ENCODE results near the gene VAV2.

VAV2 gene

DNA sequence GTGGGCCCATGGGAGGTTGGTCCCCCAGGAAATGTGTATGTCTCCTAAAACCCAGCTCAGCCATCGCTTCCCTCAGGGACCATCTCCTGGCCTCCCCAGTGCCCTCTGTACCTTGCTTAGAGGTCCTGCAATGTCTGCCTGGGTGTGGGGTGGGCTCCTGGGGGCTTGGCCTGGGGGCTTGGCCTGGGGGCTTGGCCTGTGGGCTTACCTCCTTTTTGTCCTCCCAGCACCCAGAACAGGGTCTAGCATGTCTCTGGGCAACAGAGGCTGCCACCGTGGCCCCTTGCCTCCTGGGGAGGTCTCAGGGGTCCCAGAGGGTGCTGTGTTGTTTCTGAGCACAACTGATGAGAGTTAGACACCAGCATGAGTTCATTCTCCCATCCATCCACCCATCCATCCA lies 10.7 kb upstream of the VAV2 start:
- WGBS (ENCODE audit: extremely low coverage, insufficient coverage, low lambda C conversion rate), result no CpG with 5 or more reads among the region's 2 CpGs
- Histone ChIP-seq H4K8ac (ENCODE audit: low read depth, low read length) (no peak overlapping the region), H3K4me1 (ENCODE audit: control insufficient read depth, low read depth, low read length) (no peaks in the 10 kb centered on the region), H3K56ac (ENCODE audit: low read length) (no peak overlapping the region), H3K36me3 (ENCODE audit: control insufficient read depth, insufficient read depth, low read length) (no peaks in the 10 kb centered on the region), H3K9ac (ENCODE audit: low read length) (no peak overlapping the region), H3K4me3 (ENCODE audit: low read length) (no peak overlapping the region), H3K79me2 (ENCODE audit: control insufficient read depth, insufficient read depth, low read length) (no peaks in the 10 kb centered on the region), H3K27ac (ENCODE audit: low read depth, low read length) (no peak overlapping the region), H3K23ac (ENCODE audit: low read length) (no peak overlapping the region), H3K4me2 (ENCODE audit: low read length) (no peak overlapping the region), H3K27me3 (ENCODE audit: insufficient read depth, low read length, poor library complexity) (no peaks in the 10 kb centered on the region), H2BK15ac (replicated peaks; ENCODE audit: low read depth) (no peak overlapping the region), H2AK5ac (ENCODE audit: low read length) (no peak overlapping the region), H2BK5ac (ENCODE audit: low read length) (no peak overlapping the region), H3K18ac (ENCODE audit: low read length) (no peak overlapping the region), H4K5ac (ENCODE audit: low read length) (no peak overlapping the region), H2BK120ac (ENCODE audit: low read depth, low read length) (no peak overlapping the region), H3K4ac (ENCODE audit: low read depth, low read length) (no peak overlapping the region), H3K79me1 (ENCODE audit: low read length) (no peaks in the 10 kb centered on the region)
- no peak for DNase-seq

GRCh38 chr9:133999851-134000265 lies 7.7 kb upstream of the VAV2 start:
- no CpG with 5 or more reads among the region's 6 CpGs for WGBS (ENCODE audit: extremely low coverage, insufficient coverage, low lambda C conversion rate)
- Histone ChIP-seq H3K79me2 (ENCODE audit: control insufficient read depth, insufficient read depth, low read length) (no peaks in the 10 kb centered on the region), H2BK15ac (replicated peaks; ENCODE audit: low read depth) (no peak overlapping the region), H3K4me2 (ENCODE audit: low read length) (no peak overlapping the region), H2BK120ac (ENCODE audit: low read depth, low read length) (no peak overlapping the region), H3K27me3 (ENCODE audit: insufficient read depth, low read length, poor library complexity) (no peaks in the 10 kb centered on the region), H3K18ac (ENCODE audit: low read length) (no peak overlapping the region), H3K36me3 (ENCODE audit: control insufficient read depth, insufficient read depth, low read length) (no peaks in the 10 kb centered on the region), H3K4me1 (ENCODE audit: control insufficient read depth, low read depth, low read length) (no peaks in the 10 kb centered on the region), H3K4me3 (ENCODE audit: low read length) (no peak overlapping the region), H4K5ac (ENCODE audit: low read length) (no peak overlapping the region), H4K8ac (ENCODE audit: low read depth, low read length) (no peak overlapping the region), H3K27ac (ENCODE audit: low read depth, low read length) (no peak overlapping the region), H2AK5ac (ENCODE audit: low read length) (no peak overlapping the region), H3K9ac (ENCODE audit: low read length) (no peak overlapping the region), H3K79me1 (ENCODE audit: low read length) (no peaks in the 10 kb centered on the region), H3K23ac (ENCODE audit: low read length) (no peak overlapping the region), H2BK5ac (ENCODE audit: low read length) (no peak overlapping the region), H3K56ac (ENCODE audit: low read length) (no peak overlapping the region), H3K4ac (ENCODE audit: low read depth, low read length) (no peak overlapping the region)
- no peak for DNase-seq

GRCh38 chr9:133998915-133999595 lies 6.9 kb upstream of the VAV2 start:
- H2BK120ac ChIP-seq (ENCODE audit: low read depth, low read length), result no peak overlapping the region
- no peak overlapping the region for H3K9ac ChIP-seq (ENCODE audit: low read length)
- H3K79me2 ChIP-seq (ENCODE audit: control insufficient read depth, insufficient read depth, low read length), result no peaks in the 10 kb centered on the region
- no peaks in the 10 kb centered on the region for H3K36me3 ChIP-seq (ENCODE audit: control insufficient read depth, insufficient read depth, low read length)
- H3K18ac ChIP-seq (ENCODE audit: low read length), result no peak overlapping the region
- H3K27me3 ChIP-seq (ENCODE audit: insufficient read depth, low read length, poor library complexity), result no peaks in the 10 kb centered on the region
- H3K23ac ChIP-seq (ENCODE audit: low read length), result no peak overlapping the region
- H2BK5ac ChIP-seq (ENCODE audit: low read length), result no peak overlapping the region
- no peak overlapping the region for H3K4me2 ChIP-seq (ENCODE audit: low read length)
- H3K27ac ChIP-seq (ENCODE audit: low read depth, low read length), result no peak overlapping the region
- H3K4me3 ChIP-seq (ENCODE audit: low read length), result no peak overlapping the region
- no peak overlapping the region for H3K4ac ChIP-seq (ENCODE audit: low read depth, low read length)
- H4K5ac ChIP-seq (ENCODE audit: low read length), result no peak overlapping the region
- no peak overlapping the region for H3K56ac ChIP-seq (ENCODE audit: low read length)
- no peaks in the 10 kb centered on the region for H3K4me1 ChIP-seq (ENCODE audit: control insufficient read depth, low read depth, low read length)
- 100% methylated on average over 1 of the region's 1 CpG for WGBS (ENCODE audit: extremely low coverage, insufficient coverage, low lambda C conversion rate)
- no peaks in the 10 kb centered on the region for H3K79me1 ChIP-seq (ENCODE audit: low read length)
- no peak overlapping the region for H4K8ac ChIP-seq (ENCODE audit: low read depth, low read length)
- H2AK5ac ChIP-seq (ENCODE audit: low read length), result no peak overlapping the region
- no peak overlapping the region for H2BK15ac ChIP-seq (replicated peaks; ENCODE audit: low read depth)
- no peak for DNase-seq

- no peaks in the 10 kb centered on the region for H3K79me1 ChIP-seq (ENCODE audit: low read length)
- no peak overlapping the region for H3K4ac ChIP-seq (ENCODE audit: low read depth, low read length)
- no peak overlapping the region for H3K56ac ChIP-seq (ENCODE audit: low read length)
- no peaks in the 10 kb centered on the region for H3K79me2 ChIP-seq (ENCODE audit: control insufficient read depth, insufficient read depth, low read length)
- H3K36me3 ChIP-seq (ENCODE audit: control insufficient read depth, insufficient read depth, low read length), result no peaks in the 10 kb centered on the region
- H3K23ac ChIP-seq (ENCODE audit: low read length), result no peak overlapping the region
- no peak overlapping the region for H2BK15ac ChIP-seq (replicated peaks; ENCODE audit: low read depth)
- H2AK5ac ChIP-seq (ENCODE audit: low read length), result no peak overlapping the region
- H3K18ac ChIP-seq (ENCODE audit: low read length), result no peak overlapping the region
- 100% methylated on average over 1 of the region's 2 CpGs for WGBS (ENCODE audit: extremely low coverage, insufficient coverage, low lambda C conversion rate)
- H3K4me3 ChIP-seq (ENCODE audit: low read length), result no peak overlapping the region
- H4K5ac ChIP-seq (ENCODE audit: low read length), result no peak overlapping the region
- no peak overlapping the region for H3K27ac ChIP-seq (ENCODE audit: low read depth, low read length)
- H3K4me2 ChIP-seq (ENCODE audit: low read length), result no peak overlapping the region
- no peak overlapping the region for H3K9ac ChIP-seq (ENCODE audit: low read length)
- no peaks in the 10 kb centered on the region for H3K27me3 ChIP-seq (ENCODE audit: insufficient read depth, low read length, poor library complexity)
- no peak overlapping the region for H4K8ac ChIP-seq (ENCODE audit: low read depth, low read length)
- H3K4me1 ChIP-seq (ENCODE audit: control insufficient read depth, low read depth, low read length), result no peaks in the 10 kb centered on the region
- no peak overlapping the region for H2BK5ac ChIP-seq (ENCODE audit: low read length)
- no peak overlapping the region for H2BK120ac ChIP-seq (ENCODE audit: low read depth, low read length)
- no peak for DNase-seq
These were observed 5.5 kb upstream of the VAV2 start for GRCh38 chr9:133997584-133997983.

GRCh38 chr9:133996531-133997520 lies 4.7 kb upstream of the VAV2 start:
- Histone ChIP-seq H2BK15ac (replicated peaks; ENCODE audit: low read depth) (no peak overlapping the region), H3K56ac (ENCODE audit: low read length) (no peak overlapping the region), H2BK5ac (ENCODE audit: low read length) (no peak overlapping the region), H3K79me1 (ENCODE audit: low read length) (no peaks in the 10 kb centered on the region), H2AK5ac (ENCODE audit: low read length) (no peak overlapping the region), H3K4me2 (ENCODE audit: low read length) (no peak overlapping the region), H4K5ac (ENCODE audit: low read length) (no peak overlapping the region), H3K79me2 (ENCODE audit: control insufficient read depth, insufficient read depth, low read length) (no peaks in the 10 kb centered on the region), H3K4me3 (ENCODE audit: low read length) (no peak overlapping the region), H3K9ac (ENCODE audit: low read length) (no peak overlapping the region), H3K23ac (ENCODE audit: low read length) (no peak overlapping the region), H3K36me3 (ENCODE audit: control insufficient read depth, insufficient read depth, low read length) (no peaks in the 10 kb centered on the region), H3K18ac (ENCODE audit: low read length) (no peak overlapping the region), H3K4ac (ENCODE audit: low read depth, low read length) (no peak overlapping the region), H3K27ac (ENCODE audit: low read depth, low read length) (no peak overlapping the region), H2BK120ac (ENCODE audit: low read depth, low read length) (no peak overlapping the region), H4K8ac (ENCODE audit: low read depth, low read length) (no peak overlapping the region), H3K4me1 (ENCODE audit: control insufficient read depth, low read depth, low read length) (no peaks in the 10 kb centered on the region), H3K27me3 (ENCODE audit: insufficient read depth, low read length, poor library complexity) (no peaks in the 10 kb centered on the region)
- WGBS (ENCODE audit: extremely low coverage, insufficient coverage, low lambda C conversion rate), result no CpG with 5 or more reads among the region's 24 CpGs
- no peak for DNase-seq

Measured in mesendoderm (in vitro differentiated cells).